H1 (cell line): Measurements from ENCODE around the gene KMT5C. TPM values are rescaled to one million over a fixed set of nuclear protein-coding genes. Genes with fewer than 3 reads are reported as not detected.

Source experiments
- CBX5 ChIP-seq: fragments of 300-800, 300-1000 bp; sonication (generic); IDR thresholded peaks from 2 replicates; pipeline ENCODE4 v1.7.1; 2016; ENCODE audit warnings: antibody characterized with exemption, low read length, low read depth
- EGR1 ChIP-seq: IDR thresholded peaks from 2 replicates; pipeline ENCODE4 v1.6.1; 2011; ENCODE audit warnings: low read depth, low read length, borderline replicate concordance
- KDM5A ChIP-seq: fragments of 200-600 bp; IDR thresholded peaks from 2 replicates; pipeline ENCODE4 v1.7.1; 2012; ENCODE audit warnings: mild to moderate bottlenecking, low read length, inconsistent platforms, mixed read lengths
- TBP ChIP-seq: IDR thresholded peaks from 2 replicates; pipeline ENCODE4 v1.6.1; 2011; ENCODE audit warnings: low read depth, low read length, improper control_type of control experiment
- polyA plus RNA-seq, 7 experiments: library from polyadenylated mRNA; depleted of rRNA in 3 of 7; stranded (reverse) in 5 of 7; unstranded in 2 of 7; fragments of >200 nt in 5 of 7; fragments of 200-250 nt in 2 of 7; gene quantifications; 1 replicate in 5 of 7; 2 replicates in 1 of 7; 4 replicates in 1 of 7; pipeline versions ENCODE4 v1.2.1 to v1.2.3, GENCODE V29; 2011 to 2013; ENCODE audit warnings: missing spikeins in 2 of 7, mixed read lengths in 2 of 7
- total RNA-seq: library from RNA; stranded (reverse); fragmentation: NEBNext Ultra II Directional; extraction: Animal tissue kit (Norgen Biotek cat#: 25700); gene quantifications from 2 replicates; pipeline ENCODE4 v1.2.1, GENCODE V29; 2021
- TF ChIP-seq, protein P1 (sequence below): fragments of 300-600 bp; sonication (generic); IDR thresholded peaks from 2 replicates; pipeline ENCODE4 v1.7.1; 2012; ENCODE audit warnings: low read length, moderate library complexity, mild to moderate bottlenecking, inconsistent platforms; ENCODE audit not compliant: insufficient replicate concordance
- TF ChIP-seq, protein P2 (sequence below), 3 experiments: IDR thresholded peaks; 1 replicate in 2 of 3; 2 replicates in 1 of 3; pipeline versions ENCODE4 v1.5.1 to v1.6.1; 2011; ENCODE audit warnings: low read length in 3 of 3, mild to moderate bottlenecking in 3 of 3, inconsistent platforms in 2 of 3, low read depth in 1 of 3, moderate library complexity in 1 of 3; ENCODE audit not compliant: insufficient read depth in 1 of 3; ENCODE audit errors: control extremely low read depth in 1 of 3

Gene KMT5C
- total and polyA plus RNA-seq, 2 of the 8 experiments (the other 6 are each of a cell fraction or from before 2014, with no cell fraction given), result 24.9 to 31.5 TPM

DNA sequence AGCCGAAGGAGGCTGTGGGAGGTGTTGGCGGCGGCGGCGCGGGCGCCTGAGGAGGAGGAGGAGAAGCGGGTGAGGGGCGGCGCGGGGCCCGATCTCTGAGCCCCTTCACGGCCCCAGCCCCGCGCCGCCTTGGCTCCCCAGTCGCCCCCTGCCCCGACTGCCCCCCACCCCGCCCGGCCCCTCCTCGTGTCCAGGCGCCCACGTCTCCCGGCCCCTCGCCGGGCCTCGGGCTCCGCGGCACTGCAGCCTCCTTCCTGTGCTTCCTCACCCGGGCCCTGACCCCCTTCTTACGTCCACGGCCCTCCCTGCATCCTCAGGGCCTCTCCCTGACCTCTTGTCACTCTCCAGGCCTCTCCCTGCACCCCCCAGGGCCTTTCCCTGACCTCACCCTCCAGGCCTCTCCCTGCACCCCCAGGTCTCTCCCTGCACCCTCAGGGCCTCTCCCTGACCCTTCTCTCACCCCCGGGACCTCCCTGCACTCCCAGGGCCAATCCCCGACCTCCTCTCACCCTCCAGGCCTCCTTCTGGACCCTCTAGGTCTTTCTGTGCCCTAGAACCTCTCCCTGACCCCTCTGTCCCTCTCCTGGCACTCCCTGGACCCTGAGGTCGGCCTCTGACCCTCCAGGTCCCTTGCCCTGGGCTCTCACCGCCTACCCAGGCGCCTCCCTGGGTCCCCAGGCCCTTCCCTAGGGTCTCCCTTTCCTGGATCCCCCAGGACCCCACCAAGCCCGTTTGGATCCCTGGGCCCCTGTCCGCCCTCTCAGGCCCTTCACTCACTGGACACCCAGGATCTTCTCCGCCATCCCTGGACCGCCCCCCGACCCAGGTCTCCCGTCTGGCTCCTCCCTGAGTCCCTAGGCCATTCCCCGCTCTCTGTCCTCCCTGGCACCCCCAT, 460 bp downstream of the KMT5C start (continued):
- TF ChIP-seq, protein P1, sequence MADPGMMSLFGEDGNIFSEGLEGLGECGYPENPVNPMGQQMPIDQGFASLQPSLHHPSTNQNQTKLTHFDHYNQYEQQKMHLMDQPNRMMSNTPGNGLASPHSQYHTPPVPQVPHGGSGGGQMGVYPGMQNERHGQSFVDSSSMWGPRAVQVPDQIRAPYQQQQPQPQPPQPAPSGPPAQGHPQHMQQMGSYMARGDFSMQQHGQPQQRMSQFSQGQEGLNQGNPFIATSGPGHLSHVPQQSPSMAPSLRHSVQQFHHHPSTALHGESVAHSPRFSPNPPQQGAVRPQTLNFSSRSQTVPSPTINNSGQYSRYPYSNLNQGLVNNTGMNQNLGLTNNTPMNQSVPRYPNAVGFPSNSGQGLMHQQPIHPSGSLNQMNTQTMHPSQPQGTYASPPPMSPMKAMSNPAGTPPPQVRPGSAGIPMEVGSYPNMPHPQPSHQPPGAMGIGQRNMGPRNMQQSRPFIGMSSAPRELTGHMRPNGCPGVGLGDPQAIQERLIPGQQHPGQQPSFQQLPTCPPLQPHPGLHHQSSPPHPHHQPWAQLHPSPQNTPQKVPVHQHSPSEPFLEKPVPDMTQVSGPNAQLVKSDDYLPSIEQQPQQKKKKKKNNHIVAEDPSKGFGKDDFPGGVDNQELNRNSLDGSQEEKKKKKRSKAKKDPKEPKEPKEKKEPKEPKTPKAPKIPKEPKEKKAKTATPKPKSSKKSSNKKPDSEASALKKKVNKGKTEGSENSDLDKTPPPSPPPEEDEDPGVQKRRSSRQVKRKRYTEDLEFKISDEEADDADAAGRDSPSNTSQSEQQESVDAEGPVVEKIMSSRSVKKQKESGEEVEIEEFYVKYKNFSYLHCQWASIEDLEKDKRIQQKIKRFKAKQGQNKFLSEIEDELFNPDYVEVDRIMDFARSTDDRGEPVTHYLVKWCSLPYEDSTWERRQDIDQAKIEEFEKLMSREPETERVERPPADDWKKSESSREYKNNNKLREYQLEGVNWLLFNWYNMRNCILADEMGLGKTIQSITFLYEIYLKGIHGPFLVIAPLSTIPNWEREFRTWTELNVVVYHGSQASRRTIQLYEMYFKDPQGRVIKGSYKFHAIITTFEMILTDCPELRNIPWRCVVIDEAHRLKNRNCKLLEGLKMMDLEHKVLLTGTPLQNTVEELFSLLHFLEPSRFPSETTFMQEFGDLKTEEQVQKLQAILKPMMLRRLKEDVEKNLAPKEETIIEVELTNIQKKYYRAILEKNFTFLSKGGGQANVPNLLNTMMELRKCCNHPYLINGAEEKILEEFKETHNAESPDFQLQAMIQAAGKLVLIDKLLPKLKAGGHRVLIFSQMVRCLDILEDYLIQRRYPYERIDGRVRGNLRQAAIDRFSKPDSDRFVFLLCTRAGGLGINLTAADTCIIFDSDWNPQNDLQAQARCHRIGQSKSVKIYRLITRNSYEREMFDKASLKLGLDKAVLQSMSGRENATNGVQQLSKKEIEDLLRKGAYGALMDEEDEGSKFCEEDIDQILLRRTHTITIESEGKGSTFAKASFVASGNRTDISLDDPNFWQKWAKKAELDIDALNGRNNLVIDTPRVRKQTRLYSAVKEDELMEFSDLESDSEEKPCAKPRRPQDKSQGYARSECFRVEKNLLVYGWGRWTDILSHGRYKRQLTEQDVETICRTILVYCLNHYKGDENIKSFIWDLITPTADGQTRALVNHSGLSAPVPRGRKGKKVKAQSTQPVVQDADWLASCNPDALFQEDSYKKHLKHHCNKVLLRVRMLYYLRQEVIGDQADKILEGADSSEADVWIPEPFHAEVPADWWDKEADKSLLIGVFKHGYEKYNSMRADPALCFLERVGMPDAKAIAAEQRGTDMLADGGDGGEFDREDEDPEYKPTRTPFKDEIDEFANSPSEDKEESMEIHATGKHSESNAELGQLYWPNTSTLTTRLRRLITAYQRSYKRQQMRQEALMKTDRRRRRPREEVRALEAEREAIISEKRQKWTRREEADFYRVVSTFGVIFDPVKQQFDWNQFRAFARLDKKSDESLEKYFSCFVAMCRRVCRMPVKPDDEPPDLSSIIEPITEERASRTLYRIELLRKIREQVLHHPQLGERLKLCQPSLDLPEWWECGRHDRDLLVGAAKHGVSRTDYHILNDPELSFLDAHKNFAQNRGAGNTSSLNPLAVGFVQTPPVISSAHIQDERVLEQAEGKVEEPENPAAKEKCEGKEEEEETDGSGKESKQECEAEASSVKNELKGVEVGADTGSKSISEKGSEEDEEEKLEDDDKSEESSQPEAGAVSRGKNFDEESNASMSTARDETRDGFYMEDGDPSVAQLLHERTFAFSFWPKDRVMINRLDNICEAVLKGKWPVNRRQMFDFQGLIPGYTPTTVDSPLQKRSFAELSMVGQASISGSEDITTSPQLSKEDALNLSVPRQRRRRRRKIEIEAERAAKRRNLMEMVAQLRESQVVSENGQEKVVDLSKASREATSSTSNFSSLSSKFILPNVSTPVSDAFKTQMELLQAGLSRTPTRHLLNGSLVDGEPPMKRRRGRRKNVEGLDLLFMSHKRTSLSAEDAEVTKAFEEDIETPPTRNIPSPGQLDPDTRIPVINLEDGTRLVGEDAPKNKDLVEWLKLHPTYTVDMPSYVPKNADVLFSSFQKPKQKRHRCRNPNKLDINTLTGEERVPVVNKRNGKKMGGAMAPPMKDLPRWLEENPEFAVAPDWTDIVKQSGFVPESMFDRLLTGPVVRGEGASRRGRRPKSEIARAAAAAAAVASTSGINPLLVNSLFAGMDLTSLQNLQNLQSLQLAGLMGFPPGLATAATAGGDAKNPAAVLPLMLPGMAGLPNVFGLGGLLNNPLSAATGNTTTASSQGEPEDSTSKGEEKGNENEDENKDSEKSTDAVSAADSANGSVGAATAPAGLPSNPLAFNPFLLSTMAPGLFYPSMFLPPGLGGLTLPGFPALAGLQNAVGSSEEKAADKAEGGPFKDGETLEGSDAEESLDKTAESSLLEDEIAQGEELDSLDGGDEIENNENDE, result no peak
- TF ChIP-seq KDM5A (no peak), TBP (no peak), CBX5 (no peak), EGR1 (no peak)
- TF ChIP-seq, protein P2, sequence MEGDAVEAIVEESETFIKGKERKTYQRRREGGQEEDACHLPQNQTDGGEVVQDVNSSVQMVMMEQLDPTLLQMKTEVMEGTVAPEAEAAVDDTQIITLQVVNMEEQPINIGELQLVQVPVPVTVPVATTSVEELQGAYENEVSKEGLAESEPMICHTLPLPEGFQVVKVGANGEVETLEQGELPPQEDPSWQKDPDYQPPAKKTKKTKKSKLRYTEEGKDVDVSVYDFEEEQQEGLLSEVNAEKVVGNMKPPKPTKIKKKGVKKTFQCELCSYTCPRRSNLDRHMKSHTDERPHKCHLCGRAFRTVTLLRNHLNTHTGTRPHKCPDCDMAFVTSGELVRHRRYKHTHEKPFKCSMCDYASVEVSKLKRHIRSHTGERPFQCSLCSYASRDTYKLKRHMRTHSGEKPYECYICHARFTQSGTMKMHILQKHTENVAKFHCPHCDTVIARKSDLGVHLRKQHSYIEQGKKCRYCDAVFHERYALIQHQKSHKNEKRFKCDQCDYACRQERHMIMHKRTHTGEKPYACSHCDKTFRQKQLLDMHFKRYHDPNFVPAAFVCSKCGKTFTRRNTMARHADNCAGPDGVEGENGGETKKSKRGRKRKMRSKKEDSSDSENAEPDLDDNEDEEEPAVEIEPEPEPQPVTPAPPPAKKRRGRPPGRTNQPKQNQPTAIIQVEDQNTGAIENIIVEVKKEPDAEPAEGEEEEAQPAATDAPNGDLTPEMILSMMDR (IDR thresholded peaks at IDR 0.05; ENCODE audit: control extremely low read depth in 1 of 3, insufficient read depth in 1 of 3, low read depth in 1 of 3, low read length in 3 of 3), result no peak
